GM19043 (cell line): ENCODE data around the gene TSC2.
"Not testable (repeated sequence)": the region's sequence is repeated elsewhere in the genome, so short reads cannot be mapped to it uniquely, and the experiment has no call there.

ENCODE experiments used
- ATAC-seq: cut with Tn5 transposase; IDR thresholded peaks from one replicate; pipeline ENCODE4 v1.9.1; 2021; ENCODE audit warnings: low read depth; ENCODE audit not compliant: unreplicated experiment

The TSC2 gene

GRCh38 chr16:2115591-2115973, 67.8 kb downstream of the TSC2 start:
- no peak for ATAC-seq

- not testable (repeated sequence) for ATAC-seq
These were observed 68.6 kb downstream of the TSC2 start for GRCh38 chr16:2116428-2116827.

- not testable (repeated sequence) for ATAC-seq
These were observed 69.6 kb downstream of the TSC2 start for GRCh38 chr16:2117341-2117740.

GRCh38 chr16:2117960-2118722, 70.4 kb downstream of the TSC2 start:
- ATAC-seq, result not testable (repeated sequence)

GRCh38 chr16:2121325-2121724, 73.5 kb downstream of the TSC2 start:
- ATAC-seq, result not testable (repeated sequence)

GRCh38 chr16:2121853-2122252, 74.1 kb downstream of the TSC2 start:
- no peak for ATAC-seq

GRCh38 chr16:2122429-2122828, 74.6 kb downstream of the TSC2 start:
- ATAC-seq, result no peak

GRCh38 chr16:2122934-2123683, 75.3 kb downstream of the TSC2 start:
- ATAC-seq, result not testable (repeated sequence)

GRCh38 chr16:2123706-2124376, 76.1 kb downstream of the TSC2 start:
- ATAC-seq, result not testable (repeated sequence)

- ATAC-seq, result not testable (repeated sequence)
These were observed 76.5 kb downstream of the TSC2 start for GRCh38 chr16:2124377-2124693.

- ATAC-seq, result not testable (repeated sequence)
These were observed 77.1 kb downstream of the TSC2 start for GRCh38 chr16:2124694-2125444.

GRCh38 chr16:2125609-2126008, 77.8 kb downstream of the TSC2 start:
- ATAC-seq, result not testable (repeated sequence)

GRCh38 chr16:2126161-2126743, 78.5 kb downstream of the TSC2 start:
- not testable (repeated sequence) for ATAC-seq

GRCh38 chr16:2126928-2127556, 79.3 kb downstream of the TSC2 start:
- not testable (repeated sequence) for ATAC-seq

GRCh38 chr16:2127630-2128280, 80.0 kb downstream of the TSC2 start:
- ATAC-seq, result not testable (repeated sequence)

GRCh38 chr16:2129251-2129650, 81.5 kb downstream of the TSC2 start:
- ATAC-seq, result not testable (repeated sequence)

GRCh38 chr16:2129890-2130447, 82.2 kb downstream of the TSC2 start:
- ATAC-seq, result not testable (repeated sequence)

- ATAC-seq, result not testable (repeated sequence)
These were observed 86.0 kb downstream of the TSC2 start for GRCh38 chr16:2133797-2134196.

GRCh38 chr16:2135071-2135470, 87.3 kb downstream of the TSC2 start:
- not testable (repeated sequence) for ATAC-seq
